Smooth muscle cell (in vitro differentiated cells): ENCODE results near the gene E2F3. TPM values are rescaled to one million over a fixed set of nuclear protein-coding genes. Genes with fewer than 3 reads are reported as not detected.

Source experiments
- DNase-seq: peaks from one replicate; lab custom pipeline; 2025; ENCODE audit not compliant: unreplicated experiment; lab: John Stamatoyannopoulos, UW
- H2AFZ ChIP-seq: fragments of 200-600 bp; sonication (generic); 2 replicates; pipeline ENCODE4 v1.6.0; 2016; ENCODE audit warnings: antibody characterized with exemption, low read depth, mild to moderate bottlenecking
- H3F3A ChIP-seq: fragments of 200-600 bp; sonication (generic); 2 replicates; pipeline ENCODE4 v1.6.0; 2017; ENCODE audit warnings: antibody characterized with exemption, low read depth
- H3K27ac ChIP-seq: fragments of 200-600 bp; sonication (generic); 2 replicates; pipeline ENCODE4 v1.5.1; 2016; ENCODE audit warnings: low read depth, mild to moderate bottlenecking
- H3K27me3 ChIP-seq: fragments of 200-600 bp; sonication (generic); 2 replicates; pipeline ENCODE4 v1.6.1; 2016; ENCODE audit warnings: low read depth, mild to moderate bottlenecking
- H3K36me3 ChIP-seq: fragments of 200-600 bp; sonication (generic); 2 replicates; pipeline ENCODE4 v1.5.1; 2016; ENCODE audit warnings: low read depth
- H3K4me1 ChIP-seq: fragments of 200-600 bp; sonication (generic); 2 replicates; pipeline ENCODE4 v1.5.1; 2016; ENCODE audit warnings: low read depth
- H3K4me2 ChIP-seq: fragments of 200-600 bp; sonication (generic); 2 replicates; pipeline ENCODE4 v1.6.0; 2016; ENCODE audit warnings: mild to moderate bottlenecking
- H3K4me3 ChIP-seq: fragments of 200-600 bp; sonication (generic); 2 replicates; pipeline ENCODE4 v1.5.1; 2016; ENCODE audit warnings: mild to moderate bottlenecking
- H3K79me2 ChIP-seq: fragments of 200-600 bp; sonication (generic); 2 replicates; pipeline ENCODE4 v1.6.0; 2016; ENCODE audit warnings: low read depth, mild to moderate bottlenecking
- H3K9ac ChIP-seq: fragments of 200-600 bp; sonication (generic); 2 replicates; pipeline ENCODE4 v1.6.0; 2016; ENCODE audit warnings: low read depth
- H3K9me3 ChIP-seq: fragments of 200-600 bp; sonication (generic); replicated peaks from 2 replicates; pipeline ENCODE4 v1.5.1; 2016; ENCODE audit warnings: low read depth
- H4K20me1 ChIP-seq: fragments of 200-600 bp; sonication (generic); 2 replicates; pipeline ENCODE4 v1.6.0; 2016; ENCODE audit warnings: low read depth
- CTCF ChIP-seq: fragments of 200-600 bp; sonication (generic); IDR thresholded peaks from 2 replicates; pipeline ENCODE4 v1.5.1; 2017; ENCODE audit warnings: borderline replicate concordance, mild to moderate bottlenecking, antibody characterized with exemption; ENCODE audit not compliant: insufficient read depth, poor library complexity, severe bottlenecking
- WGBS: methylation state at CpG from one replicate; pipeline ENCODE4 v1.1.7; 2016; ENCODE audit warnings: low lambda C conversion rate; 5-methylcytosine and 5-hydroxymethylcytosine counted together
- polyA plus RNA-seq: library from polyadenylated mRNA; unstranded; fragments of >200 nt; fragmentation: Nextera tagmentation; extraction: Ambion mirVana; gene quantifications from 2 replicates; pipeline ENCODE4 v1.2.1, GENCODE V29; 2016
- total RNA-seq: library from RNA; depleted of rRNA; stranded (reverse); fragments of >200 nt; gene quantifications from 2 replicates; pipeline ENCODE4 v1.2.3, GENCODE V29; 2014

E2F3 gene
- total and polyA plus RNA-seq, 2 experiments from 2014 or later, result 7.9 to 12.6 TPM

- H3F3A ChIP-seq, result no peaks in the 10 kb centered on the region
- H3K27ac ChIP-seq, result no peak overlapping the region
- H3K9ac ChIP-seq, result no peak overlapping the region
- 98% methylated on average over 2 of the region's 2 CpGs for WGBS
- H3K4me1 ChIP-seq, result no peaks in the 10 kb centered on the region
- H3K79me2 ChIP-seq, result peaks cover 92% of the 10 kb centered on the region
- H2AFZ ChIP-seq, result no peak overlapping the region
- no peak for TF ChIP-seq CTCF
- DNase-seq, result no peak
- peaks cover 90% of the 10 kb centered on the region for H4K20me1 ChIP-seq
- H3K4me2 ChIP-seq, result no peak overlapping the region
- H3K36me3 ChIP-seq, result peaks cover 2% of the 10 kb centered on the region
- H3K4me3 ChIP-seq, result no peak overlapping the region
- H3K27me3 ChIP-seq, result no peaks in the 10 kb centered on the region
- no peaks in the 10 kb centered on the region for H3K9me3 ChIP-seq
Observed at GRCh38 chr6:20436719-20437118, 35.0 kb downstream of the E2F3 start.

GRCh38 chr6:20437639-20438038 lies 36.0 kb downstream of the E2F3 start:
- Histone ChIP-seq H3K4me1 (no peaks in the 10 kb centered on the region), H3K4me3 (no peak overlapping the region), H3K9ac (no peak overlapping the region), H4K20me1 (peaks cover 90% of the 10 kb centered on the region), H3K27ac (no peak overlapping the region), H3F3A (no peaks in the 10 kb centered on the region), H3K27me3 (no peaks in the 10 kb centered on the region), H3K9me3 (no peaks in the 10 kb centered on the region), H2AFZ (no peak overlapping the region), H3K36me3 (peaks cover 2% of the 10 kb centered on the region), H3K4me2 (no peak overlapping the region), H3K79me2 (peaks cover 95% of the 10 kb centered on the region)
- no peak for DNase-seq
- TF ChIP-seq CTCF, result no peak
- 94% methylated on average over 8 of the region's 8 CpGs for WGBS

GRCh38 chr6:20438462-20439070 lies 36.9 kb downstream of the E2F3 start:
- Histone ChIP-seq H3K4me3 (no peak overlapping the region), H3K9me3 (no peaks in the 10 kb centered on the region), H3F3A (no peaks in the 10 kb centered on the region), H2AFZ (no peak overlapping the region), H3K36me3 (peaks cover 2% of the 10 kb centered on the region), H3K27me3 (no peaks in the 10 kb centered on the region), H3K79me2 (peaks cover 97% of the 10 kb centered on the region), H3K4me1 (no peaks in the 10 kb centered on the region), H4K20me1 (peaks cover 91% of the 10 kb centered on the region), H3K9ac (no peak overlapping the region), H3K27ac (no peak overlapping the region), H3K4me2 (no peak overlapping the region)
- 84% methylated on average over 4 of the region's 4 CpGs for whole genome bisulfite sequencing
- DNase-seq, result no peak
- TF ChIP-seq CTCF, result no peak

GRCh38 chr6:20439558-20439957 lies 37.9 kb downstream of the E2F3 start:
- H3K79me2 ChIP-seq, result peaks cover 97% of the 10 kb centered on the region
- no peak overlapping the region for H3K9ac ChIP-seq
- H3K9me3 ChIP-seq, result no peaks in the 10 kb centered on the region
- no peaks in the 10 kb centered on the region for H3K27me3 ChIP-seq
- no peak for TF ChIP-seq CTCF
- no peak overlapping the region for H2AFZ ChIP-seq
- peaks cover 2% of the 10 kb centered on the region for H3K36me3 ChIP-seq
- H4K20me1 ChIP-seq, result peaks cover 91% of the 10 kb centered on the region
- 98% methylated on average over 3 of the region's 3 CpGs for WGBS
- DNase-seq, result no peak
- H3F3A ChIP-seq, result no peaks in the 10 kb centered on the region
- no peak overlapping the region for H3K4me2 ChIP-seq
- no peak overlapping the region for H3K27ac ChIP-seq
- H3K4me1 ChIP-seq, result no peaks in the 10 kb centered on the region
- H3K4me3 ChIP-seq, result no peak overlapping the region
